KMS-11 (cell line): ENCODE data around the gene CCDC91.
"Not testable (repeated sequence)": the region's sequence is repeated elsewhere in the genome, so short reads cannot be mapped to it uniquely, and the experiment has no call there.

ENCODE experiments used
- H2AFZ ChIP-seq: fragments of 200-600 bp; sonication (generic); 2 replicates; pipeline ENCODE4 v1.6.1; 2016; ENCODE audit warnings: antibody characterized with exemption, mixed run types, low read depth
- H3K27ac ChIP-seq: fragments of 200-600 bp; sonication (generic); 2 replicates; pipeline ENCODE4 v1.6.1; 2016; ENCODE audit warnings: mild to moderate bottlenecking, mixed run types
- H3K27me3 ChIP-seq: fragments of 200-600 bp; sonication (generic); 2 replicates; pipeline ENCODE4 v1.6.1; 2017; ENCODE audit warnings: mild to moderate bottlenecking, low read depth, mixed run types, moderate library complexity; ENCODE audit not compliant: insufficient read depth
- H3K36me3 ChIP-seq: fragments of 200-600 bp; sonication (generic); 2 replicates; pipeline ENCODE4 v1.6.1; 2017; ENCODE audit warnings: mild to moderate bottlenecking, mixed run types; ENCODE audit not compliant: insufficient read depth
- H3K4me1 ChIP-seq: fragments of 200-600 bp; sonication (generic); 2 replicates; pipeline ENCODE4 v1.6.1; 2016; ENCODE audit warnings: mild to moderate bottlenecking, low read depth, mixed run types; ENCODE audit not compliant: poor library complexity, severe bottlenecking
- H3K4me2 ChIP-seq: fragments of 200-600 bp; sonication (generic); 2 replicates; pipeline ENCODE4 v1.7.0; 2016; ENCODE audit warnings: mild to moderate bottlenecking, mixed run types
- H3K4me3 ChIP-seq: fragments of 200-600 bp; sonication (generic); IDR thresholded peaks from 2 replicates; pipeline ENCODE4 v1.6.1; 2017; ENCODE audit warnings: low read depth, low read length, mixed read lengths; ENCODE audit not compliant: insufficient read depth
- H3K79me2 ChIP-seq: fragments of 200-600 bp; sonication (generic); 2 replicates; pipeline ENCODE4 v1.6.1; 2016; ENCODE audit warnings: low read depth, mixed run types; ENCODE audit not compliant: insufficient read depth
- H3K9ac ChIP-seq: fragments of 200-600 bp; sonication (generic); 2 replicates; pipeline ENCODE4 v1.6.1; 2016; ENCODE audit warnings: mild to moderate bottlenecking, mixed run types
- H4K20me1 ChIP-seq: fragments of 200-600 bp; sonication (generic); 2 replicates; pipeline ENCODE4 v1.6.1; 2016; ENCODE audit warnings: mild to moderate bottlenecking, mixed run types; ENCODE audit not compliant: insufficient read depth
- TF ChIP-seq, protein P1 (sequence below): fragments of 200-600 bp; sonication (generic); conservative IDR thresholded peaks from 2 replicates; pipeline ENCODE4 v1.6.1; 2017; ENCODE audit warnings: low read depth, mild to moderate bottlenecking, antibody characterized with exemption, low read length, moderate library complexity, mixed read lengths

Gene CCDC91

GRCh38 chr12:28378736-28379135, 188.5 kb downstream of the CCDC91 start:
- Histone ChIP-seq H4K20me1 (no peaks in the 10 kb centered on the region), H3K36me3 (no peaks in the 10 kb centered on the region), H3K4me1 (peaks cover 33% of the 10 kb centered on the region), H3K9ac (no peak overlapping the region), H3K4me2 (peak overlapping the region; percentile 75), H2AFZ (no peak overlapping the region), H3K4me3 (no peak overlapping the region), H3K79me2 (no peaks in the 10 kb centered on the region), H3K27me3 (no peaks in the 10 kb centered on the region), H3K27ac (peak overlapping the region; percentile 2; the same call in 1 of the 2 replicates)
- TF ChIP-seq, protein P1, sequence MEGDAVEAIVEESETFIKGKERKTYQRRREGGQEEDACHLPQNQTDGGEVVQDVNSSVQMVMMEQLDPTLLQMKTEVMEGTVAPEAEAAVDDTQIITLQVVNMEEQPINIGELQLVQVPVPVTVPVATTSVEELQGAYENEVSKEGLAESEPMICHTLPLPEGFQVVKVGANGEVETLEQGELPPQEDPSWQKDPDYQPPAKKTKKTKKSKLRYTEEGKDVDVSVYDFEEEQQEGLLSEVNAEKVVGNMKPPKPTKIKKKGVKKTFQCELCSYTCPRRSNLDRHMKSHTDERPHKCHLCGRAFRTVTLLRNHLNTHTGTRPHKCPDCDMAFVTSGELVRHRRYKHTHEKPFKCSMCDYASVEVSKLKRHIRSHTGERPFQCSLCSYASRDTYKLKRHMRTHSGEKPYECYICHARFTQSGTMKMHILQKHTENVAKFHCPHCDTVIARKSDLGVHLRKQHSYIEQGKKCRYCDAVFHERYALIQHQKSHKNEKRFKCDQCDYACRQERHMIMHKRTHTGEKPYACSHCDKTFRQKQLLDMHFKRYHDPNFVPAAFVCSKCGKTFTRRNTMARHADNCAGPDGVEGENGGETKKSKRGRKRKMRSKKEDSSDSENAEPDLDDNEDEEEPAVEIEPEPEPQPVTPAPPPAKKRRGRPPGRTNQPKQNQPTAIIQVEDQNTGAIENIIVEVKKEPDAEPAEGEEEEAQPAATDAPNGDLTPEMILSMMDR, result no peak

- H2AFZ ChIP-seq, H4K20me1 ChIP-seq, H3K27ac ChIP-seq, H3K4me3 ChIP-seq, H3K9ac ChIP-seq, H3K27me3 ChIP-seq, H3K79me2 ChIP-seq, H3K36me3 ChIP-seq: not testable (repeated sequence)
- peaks cover 33% of the 10 kb centered on the region for H3K4me1 ChIP-seq
- 0 out of 2 replicates have a peak overlapping the region, but pooled peaks have one; percentile 10 for H3K4me2 ChIP-seq
These were observed 189.5 kb downstream of the CCDC91 start for GRCh38 chr12:28379779-28380178.

- Histone ChIP-seq H3K79me2 (no peaks in the 10 kb centered on the region), H4K20me1 (no peaks in the 10 kb centered on the region), H3K4me2 (no peak overlapping the region), H3K4me3 (no peak overlapping the region), H3K27ac (no peak overlapping the region), H3K36me3 (no peaks in the 10 kb centered on the region), H3K4me1 (peaks cover 10% of the 10 kb centered on the region), H3K27me3 (no peaks in the 10 kb centered on the region), H3K9ac (no peak overlapping the region), H2AFZ (no peak overlapping the region)
- TF ChIP-seq, protein P1, result no peak
These were observed 193.1 kb downstream of the CCDC91 start for GRCh38 chr12:28383368-28383767.

- Histone ChIP-seq H3K27me3 (no peaks in the 10 kb centered on the region), H3K27ac (no peak overlapping the region), H3K4me1 (no peaks in the 10 kb centered on the region), H3K4me3 (no peak overlapping the region), H4K20me1 (no peaks in the 10 kb centered on the region), H3K79me2 (no peaks in the 10 kb centered on the region), H3K36me3 (no peaks in the 10 kb centered on the region), H3K4me2 (no peak overlapping the region), H3K9ac (no peak overlapping the region), H2AFZ (no peak overlapping the region)
- TF ChIP-seq, protein P1, result no peak
These were observed 198.6 kb downstream of the CCDC91 start for GRCh38 chr12:28388879-28389278.

- H3K36me3 ChIP-seq, result no peaks in the 10 kb centered on the region
- H3K79me2 ChIP-seq, result no peaks in the 10 kb centered on the region
- H3K27ac ChIP-seq, result no peak overlapping the region
- H3K9ac ChIP-seq, result no peak overlapping the region
- H3K4me2 ChIP-seq, result no peak overlapping the region
- no peaks in the 10 kb centered on the region for H4K20me1 ChIP-seq
- no peak overlapping the region for H3K4me3 ChIP-seq
- H3K27me3 ChIP-seq, result no peaks in the 10 kb centered on the region
- no peak overlapping the region for H2AFZ ChIP-seq
- H3K4me1 ChIP-seq, result no peaks in the 10 kb centered on the region
- TF ChIP-seq, protein P1, result no peak
These were observed 199.9 kb downstream of the CCDC91 start for GRCh38 chr12:28390206-28390605.
